ENCODE results near the gene SLC51A. TPM values are rescaled to one million over a fixed set of nuclear protein-coding genes. Genes with fewer than 3 reads are reported as not detected.

Gene SLC51A
- total RNA-seq, 1 experiment from 2014 or later = 6.9 TPM

GRCh38 chr3:196219970-196220311, 3.6 kb downstream of the SLC51A start (continued):
- no peak for TF ChIP-seq ZMAT4 (CRISPR knock-in tag; IDR thresholded peaks at IDR 0.05)
- no peak for TF ChIP-seq FOXJ3 (CRISPR knock-in tag; IDR thresholded peaks at IDR 0.05; ENCODE audit: borderline replicate concordance)
- TF ChIP-seq SOX15 (CRISPR knock-in tag; IDR thresholded peaks at IDR 0.05) = no peak
- TF ChIP-seq, protein P1, sequence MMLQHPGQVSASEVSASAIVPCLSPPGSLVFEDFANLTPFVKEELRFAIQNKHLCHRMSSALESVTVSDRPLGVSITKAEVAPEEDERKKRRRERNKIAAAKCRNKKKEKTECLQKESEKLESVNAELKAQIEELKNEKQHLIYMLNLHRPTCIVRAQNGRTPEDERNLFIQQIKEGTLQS (CRISPR knock-in tag; conservative IDR thresholded peaks at IDR 0.05) = no peak

DNA sequence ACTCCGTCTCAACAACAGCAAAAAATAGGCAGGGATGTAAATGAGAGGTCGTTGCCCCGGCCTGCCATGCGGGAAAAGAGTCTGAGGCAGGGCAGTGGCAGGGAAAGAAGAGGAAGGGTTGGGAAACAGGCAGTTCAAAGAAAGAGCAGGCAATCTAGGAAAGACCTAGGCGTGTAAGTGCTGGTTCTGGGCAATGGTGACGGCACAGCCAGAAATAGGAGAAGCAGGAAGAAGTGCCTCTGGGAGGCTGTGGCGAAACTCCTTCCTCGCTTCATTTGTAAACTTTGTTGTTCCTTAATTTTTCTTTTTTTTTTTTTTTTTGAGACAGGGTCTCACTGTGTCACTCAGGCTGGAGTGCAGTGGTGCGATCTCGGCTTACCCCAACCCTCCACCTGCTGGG, 4.3 kb downstream of the SLC51A start:
- CTCF ChIA-PET = no interaction called here
- H3K27ac Mint-ChIP-seq = peak overlapping the region; percentile 51; the same call in 1 of the 2 replicates

DNA sequence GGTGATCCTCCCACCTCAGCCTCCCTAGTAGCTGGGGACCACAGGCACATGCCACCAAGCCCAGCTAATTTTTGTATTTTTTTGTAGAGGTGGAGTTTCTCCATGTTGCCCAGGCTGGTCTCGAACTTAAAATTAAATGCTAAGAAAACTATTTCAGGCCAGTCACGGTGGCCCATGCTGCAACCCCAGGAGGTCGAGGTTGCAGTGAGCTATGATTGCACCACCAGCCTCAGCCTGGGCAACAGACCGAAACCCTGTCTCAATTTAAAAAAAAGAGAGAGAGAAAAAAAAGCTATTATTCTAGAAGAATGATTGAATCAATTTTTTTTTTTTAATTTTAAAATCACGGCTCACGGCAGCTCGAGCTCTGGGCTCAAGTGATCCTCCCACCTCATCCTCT, 4.7 kb downstream of the SLC51A start:
- no peaks in the 10 kb centered on the region for H3K27me3 Mint-ChIP-seq (ENCODE audit: low read depth)
- H3K4me1 Mint-ChIP-seq = peaks cover 32% of the 10 kb centered on the region
- no peaks in the 10 kb centered on the region for H3K36me3 Mint-ChIP-seq
- H3K4me3 Mint-ChIP-seq = no peak overlapping the region
- ATAC-seq (no peak), DNase-seq (ENCODE audit: low spot score) (no peak)
- no peak overlapping the region for H3K27ac Mint-ChIP-seq
- ChIA-PET CTCF (interaction anchor here (0.6 kb wide), 1 partner anchor 20 kb away, joined by 4 read pairs; no protein-coding TSS in a partner anchor), POLR2A (no interaction called here)
- no peaks in the 10 kb centered on the region for H3K9me3 Mint-ChIP-seq
- TF ChIP-seq FOXP4 (CRISPR knock-in tag; IDR thresholded peaks at IDR 0.05) (no peak), STAT6 (CRISPR knock-in tag; conservative IDR thresholded peaks at IDR 0.05; ENCODE audit: low read depth) (no peak), NR2C2 (CRISPR knock-in tag; IDR thresholded peaks at IDR 0.05) (no peak), ZBTB21 (CRISPR knock-in tag; IDR thresholded peaks at IDR 0.05; ENCODE audit: borderline replicate concordance) (no peak), PRRX2 (CRISPR knock-in tag; IDR thresholded peaks at IDR 0.05) (no peak), ZNF138 (CRISPR knock-in tag; conservative IDR thresholded peaks at IDR 0.05) (no peak), KAT7 (CRISPR knock-in tag; IDR thresholded peaks at IDR 0.05; ENCODE audit: borderline replicate concordance) (no peak), RORB (CRISPR knock-in tag; IDR thresholded peaks at IDR 0.05) (no peak), ZNF263 (CRISPR knock-in tag; IDR thresholded peaks at IDR 0.05; ENCODE audit: low read depth) (no peak), ARID4B (CRISPR knock-in tag; IDR thresholded peaks at IDR 0.05; ENCODE audit: borderline replicate concordance) (no peak), HMGXB4 (CRISPR knock-in tag; IDR thresholded peaks at IDR 0.05) (no peak)
- TF ChIP-seq, protein P2, sequence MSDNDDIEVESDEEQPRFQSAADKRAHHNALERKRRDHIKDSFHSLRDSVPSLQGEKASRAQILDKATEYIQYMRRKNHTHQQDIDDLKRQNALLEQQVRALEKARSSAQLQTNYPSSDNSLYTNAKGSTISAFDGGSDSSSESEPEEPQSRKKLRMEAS (CRISPR knock-in tag; IDR thresholded peaks at IDR 0.05) = no peak
- TF ChIP-seq, protein P3, sequence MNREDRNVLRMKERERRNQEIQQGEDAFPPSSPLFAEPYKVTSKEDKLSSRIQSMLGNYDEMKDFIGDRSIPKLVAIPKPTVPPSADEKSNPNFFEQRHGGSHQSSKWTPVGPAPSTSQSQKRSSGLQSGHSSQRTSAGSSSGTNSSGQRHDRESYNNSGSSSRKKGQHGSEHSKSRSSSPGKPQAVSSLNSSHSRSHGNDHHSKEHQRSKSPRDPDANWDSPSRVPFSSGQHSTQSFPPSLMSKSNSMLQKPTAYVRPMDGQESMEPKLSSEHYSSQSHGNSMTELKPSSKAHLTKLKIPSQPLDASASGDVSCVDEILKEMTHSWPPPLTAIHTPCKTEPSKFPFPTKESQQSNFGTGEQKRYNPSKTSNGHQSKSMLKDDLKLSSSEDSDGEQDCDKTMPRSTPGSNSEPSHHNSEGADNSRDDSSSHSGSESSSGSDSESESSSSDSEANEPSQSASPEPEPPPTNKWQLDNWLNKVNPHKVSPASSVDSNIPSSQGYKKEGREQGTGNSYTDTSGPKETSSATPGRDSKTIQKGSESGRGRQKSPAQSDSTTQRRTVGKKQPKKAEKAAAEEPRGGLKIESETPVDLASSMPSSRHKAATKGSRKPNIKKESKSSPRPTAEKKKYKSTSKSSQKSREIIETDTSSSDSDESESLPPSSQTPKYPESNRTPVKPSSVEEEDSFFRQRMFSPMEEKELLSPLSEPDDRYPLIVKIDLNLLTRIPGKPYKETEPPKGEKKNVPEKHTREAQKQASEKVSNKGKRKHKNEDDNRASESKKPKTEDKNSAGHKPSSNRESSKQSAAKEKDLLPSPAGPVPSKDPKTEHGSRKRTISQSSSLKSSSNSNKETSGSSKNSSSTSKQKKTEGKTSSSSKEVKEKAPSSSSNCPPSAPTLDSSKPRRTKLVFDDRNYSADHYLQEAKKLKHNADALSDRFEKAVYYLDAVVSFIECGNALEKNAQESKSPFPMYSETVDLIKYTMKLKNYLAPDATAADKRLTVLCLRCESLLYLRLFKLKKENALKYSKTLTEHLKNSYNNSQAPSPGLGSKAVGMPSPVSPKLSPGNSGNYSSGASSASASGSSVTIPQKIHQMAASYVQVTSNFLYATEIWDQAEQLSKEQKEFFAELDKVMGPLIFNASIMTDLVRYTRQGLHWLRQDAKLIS (CRISPR knock-in tag; IDR thresholded peaks at IDR 0.05; ENCODE audit: borderline replicate concordance) = no peak

More for the DNA sequence above, 4.3 kb downstream of the SLC51A start:
- Mint-ChIP-seq H3K4me1 (peaks cover 36% of the 10 kb centered on the region), H3K4me3 (no peak overlapping the region), H3K9me3 (no peaks in the 10 kb centered on the region), H3K27me3 (ENCODE audit: low read depth) (no peaks in the 10 kb centered on the region), H3K36me3 (no peaks in the 10 kb centered on the region)
- ATAC-seq (no peak), DNase-seq (ENCODE audit: low spot score) (no peak)
- POLR2A ChIA-PET = no interaction called here
- TF ChIP-seq RORB (CRISPR knock-in tag; IDR thresholded peaks at IDR 0.05) (no peak), RELA (CRISPR knock-in tag; IDR thresholded peaks at IDR 0.05; ENCODE audit: borderline replicate concordance) (no peak)
